Measurements from ENCODE around the gene SCGB1D1. TPM values are rescaled to one million over a fixed set of nuclear protein-coding genes. Genes with fewer than 3 reads are reported as not detected.

Gene SCGB1D1
- total and polyA plus RNA-seq, 2 experiments from 2014 or later, result not detected

- H3K9me2 ChIP-seq (ENCODE audit: insufficient read depth), result no peaks in the 10 kb centered on the region
- H3K79me2 ChIP-seq (replicated peaks; ENCODE audit: insufficient read depth), result no peaks in the 10 kb centered on the region
- Mint-ChIP-seq H3K4me3 (no peak overlapping the region), H3K27me3 (ENCODE audit: insufficient read depth, low read depth, poor library complexity) (peaks cover 2% of the 10 kb centered on the region), H3K9me3 (peaks cover 3% of the 10 kb centered on the region; the same call in 1 of the 3 replicates), H3K27ac (no peak overlapping the region), H3K36me3 (ENCODE audit: low read depth) (no peaks in the 10 kb centered on the region), H3K4me1 (no peaks in the 10 kb centered on the region; the same call in 2 of the 3 replicates)
- no peak overlapping the region for H3K27ac ChIP-seq (ENCODE audit: low read depth)
- no peak overlapping the region for H2AFZ ChIP-seq
- H3K27me3 ChIP-seq (ENCODE audit: insufficient read depth), result no peaks in the 10 kb centered on the region
- DNase-seq (ENCODE audit: low spot score) (no peak), ATAC-seq (no peak)
- no peaks in the 10 kb centered on the region for H3K4me1 ChIP-seq (ENCODE audit: insufficient read depth)
- H3K36me3 ChIP-seq (ENCODE audit: insufficient read depth), result no peaks in the 10 kb centered on the region
- H3F3A ChIP-seq (replicated peaks; ENCODE audit: low read depth), result no peaks in the 10 kb centered on the region
- H4K20me1 ChIP-seq (replicated peaks; ENCODE audit: insufficient read depth), result no peaks in the 10 kb centered on the region
- no peak for TF ChIP-seq ZNF462 (CRISPR knock-in tag; IDR thresholded peaks at IDR 0.05)
- no peak for TF ChIP-seq JUNB (IDR thresholded peaks at IDR 0.05; ENCODE audit: unreplicated experiment)
- no peak for TF ChIP-seq CREB1 (CRISPR knock-in tag; IDR thresholded peaks at IDR 0.05; ENCODE audit: low read depth)
- no peak overlapping the region for H3K4me3 ChIP-seq
- no peak overlapping the region for H3K4me2 ChIP-seq
Observed at GRCh38 chr11:62237499-62237898, 47.5 kb downstream of the SCGB1D1 start.

- Mint-ChIP-seq H3K27me3 (ENCODE audit: insufficient read depth, low read depth, poor library complexity) (peaks cover 4% of the 10 kb centered on the region), H3K4me1 (no peaks in the 10 kb centered on the region; the same call in 2 of the 3 replicates), H3K4me3 (no peak overlapping the region), H3K27ac (no peak overlapping the region), H3K9me3 (0 out of 3 replicates have a peak, but pooled peaks cover under 1% of the 10 kb centered on the region), H3K36me3 (ENCODE audit: low read depth) (no peaks in the 10 kb centered on the region)
- no peaks in the 10 kb centered on the region for H3K4me1 ChIP-seq (ENCODE audit: insufficient read depth)
- H4K20me1 ChIP-seq (replicated peaks; ENCODE audit: insufficient read depth), result no peaks in the 10 kb centered on the region
- no peaks in the 10 kb centered on the region for H3K9me2 ChIP-seq (ENCODE audit: insufficient read depth)
- H3K27me3 ChIP-seq (ENCODE audit: insufficient read depth), result no peaks in the 10 kb centered on the region
- no peak overlapping the region for H3K4me2 ChIP-seq
- H3F3A ChIP-seq (replicated peaks; ENCODE audit: low read depth), result no peaks in the 10 kb centered on the region
- H3K36me3 ChIP-seq (ENCODE audit: insufficient read depth), result no peaks in the 10 kb centered on the region
- no peak overlapping the region for H3K27ac ChIP-seq (ENCODE audit: low read depth)
- H3K4me3 ChIP-seq, result no peak overlapping the region
- DNase-seq (ENCODE audit: low spot score) (no peak), ATAC-seq (no peak)
- H3K79me2 ChIP-seq (replicated peaks; ENCODE audit: insufficient read depth), result no peaks in the 10 kb centered on the region
- H2AFZ ChIP-seq, result no peak overlapping the region
- no peak for TF ChIP-seq EZH2phosphoT487 (IDR thresholded peaks at IDR 0.05; ENCODE audit: unreplicated experiment)
- no peak for TF ChIP-seq NANOG (IDR thresholded peaks at IDR 0.05; ENCODE audit: borderline replicate concordance)
- TF ChIP-seq ETS1 (IDR thresholded peaks at IDR 0.05), result no peak
- TF ChIP-seq ZNF114 (CRISPR knock-in tag; IDR thresholded peaks at IDR 0.05), result no peak
- no peak for TF ChIP-seq EZH2 (IDR thresholded peaks at IDR 0.05; ENCODE audit: low read depth, unreplicated experiment)
- no peak for TF ChIP-seq CREB1 (CRISPR knock-in tag; IDR thresholded peaks at IDR 0.05; ENCODE audit: low read depth)
- no peak for TF ChIP-seq STAT1 (IDR thresholded peaks at IDR 0.05; ENCODE audit: unreplicated experiment)
- no peak for TF ChIP-seq POLR2AphosphoS5 (IDR thresholded peaks at IDR 0.05; ENCODE audit: low read depth)
- no peak for TF ChIP-seq REST (IDR thresholded peaks at IDR 0.05; ENCODE audit: unreplicated experiment)
Observed at GRCh38 chr11:62238151-62238550, 48.1 kb downstream of the SCGB1D1 start.

Measured in GM23338 (cell line).